ENCODE results near the gene SIGLEC5. TPM values are rescaled to one million over a fixed set of nuclear protein-coding genes. Genes with fewer than 3 reads are reported as not detected.

Gene SIGLEC5
- total and polyA plus RNA-seq, 2 donors (not counting 3 experiments of a cell fraction or from before 2014, with no cell fraction given): not detected

DNA sequence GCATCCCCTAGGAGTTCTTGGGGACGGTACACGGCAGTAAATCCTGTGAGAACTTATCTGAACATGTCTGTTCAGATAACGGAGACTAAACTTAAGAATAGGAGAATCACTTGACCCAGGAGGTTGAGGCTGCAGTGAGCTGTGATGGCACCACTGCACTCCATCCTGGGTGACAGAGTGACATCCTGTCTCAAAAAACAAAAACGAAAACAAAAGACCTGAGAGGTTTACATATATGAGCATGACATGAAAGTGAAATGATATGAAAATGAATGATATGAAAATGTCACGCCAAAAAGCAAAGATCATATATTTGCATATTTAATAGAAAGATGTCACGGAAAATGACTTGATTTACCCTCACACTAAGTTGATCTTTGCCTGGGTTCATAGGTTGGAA is 53.4 kb downstream of the SIGLEC5 start:
- Histone ChIP-seq H3K9me1 (replicated peaks; ENCODE audit: control insufficient read depth, extremely low read depth, insufficient read depth, low read length) (no peaks in the 10 kb centered on the region), H3K79me2 (ENCODE audit: control insufficient read depth, insufficient read depth, low read length) (peaks cover 48% of the 10 kb centered on the region), H3K4me3 (replicated peaks in 1 of 3; ENCODE audit: insufficient read depth in 1 of 3, low read depth in 1 of 3, low read length in 3 of 3) (no peak overlapping the region), H4K20me1 (replicated peaks; ENCODE audit: control insufficient read depth, extremely low read depth, insufficient read depth, low read length) (no peaks in the 10 kb centered on the region), H3K27ac (ENCODE audit: insufficient read depth, low read depth, low read length) (no peak overlapping the region), H2AFZ (ENCODE audit: low read depth, low read length) (no peak overlapping the region), H3K9ac (replicated peaks; ENCODE audit: extremely low read depth, insufficient read depth, low read length) (no peak overlapping the region), H3K27me3 (ENCODE audit: control insufficient read depth in 2 of 2, insufficient read depth in 2 of 2, low read length in 2 of 2) (no peaks in the 10 kb centered on the region), H3K9me3 (replicated peaks; ENCODE audit: control insufficient read depth, insufficient read depth, low read length) (no peaks in the 10 kb centered on the region), H3K36me3 (ENCODE audit: control insufficient read depth in 2 of 2, extremely low read depth in 1 of 2, insufficient read depth in 2 of 2, low read length in 2 of 2) (peaks cover 9 to 13% of the 10 kb centered on the region in 2 experiments), H3K4me1 (ENCODE audit: control insufficient read depth, extremely low read depth, insufficient read depth, low read length) (peaks cover 30% of the 10 kb centered on the region), H3K4me2 (ENCODE audit: insufficient read depth, low read length) (no peak overlapping the region)
- CTCF ChIA-PET: no interaction called here
- DNase-seq (ENCODE audit: low read depth, low spot score) (no peak), FAIRE-seq (no peak)
- dilution Hi-C loops (cut with MboI; ENCODE audit: extremely low pct_ligation_motif_present, low sequenced_read_pairs): no loop called here
- POLR2A ChIA-PET: no interaction called here
- intact Hi-C loops (cut with micrococcal nuclease): loop anchor here (10.0 kb wide), 1 partner anchor 108 kb away; no protein-coding TSS in a partner anchor
- TF ChIP-seq FOS (IDR thresholded peaks at IDR 0.05; ENCODE audit: borderline replicate concordance, insufficient read depth, low read length): no peak
- no peak for TF ChIP-seq POLR2A (IDR thresholded peaks at IDR 0.05; ENCODE audit: low read depth, low read length)
- TF ChIP-seq JUN (IDR thresholded peaks at IDR 0.05; ENCODE audit: borderline replicate concordance, insufficient read depth, insufficient read length, low read depth): no peak
- TF ChIP-seq GATA2 (IDR thresholded peaks at IDR 0.05; ENCODE audit: insufficient read depth, insufficient read length, low read depth, low read length): no peak
- TF ChIP-seq, protein P1, sequence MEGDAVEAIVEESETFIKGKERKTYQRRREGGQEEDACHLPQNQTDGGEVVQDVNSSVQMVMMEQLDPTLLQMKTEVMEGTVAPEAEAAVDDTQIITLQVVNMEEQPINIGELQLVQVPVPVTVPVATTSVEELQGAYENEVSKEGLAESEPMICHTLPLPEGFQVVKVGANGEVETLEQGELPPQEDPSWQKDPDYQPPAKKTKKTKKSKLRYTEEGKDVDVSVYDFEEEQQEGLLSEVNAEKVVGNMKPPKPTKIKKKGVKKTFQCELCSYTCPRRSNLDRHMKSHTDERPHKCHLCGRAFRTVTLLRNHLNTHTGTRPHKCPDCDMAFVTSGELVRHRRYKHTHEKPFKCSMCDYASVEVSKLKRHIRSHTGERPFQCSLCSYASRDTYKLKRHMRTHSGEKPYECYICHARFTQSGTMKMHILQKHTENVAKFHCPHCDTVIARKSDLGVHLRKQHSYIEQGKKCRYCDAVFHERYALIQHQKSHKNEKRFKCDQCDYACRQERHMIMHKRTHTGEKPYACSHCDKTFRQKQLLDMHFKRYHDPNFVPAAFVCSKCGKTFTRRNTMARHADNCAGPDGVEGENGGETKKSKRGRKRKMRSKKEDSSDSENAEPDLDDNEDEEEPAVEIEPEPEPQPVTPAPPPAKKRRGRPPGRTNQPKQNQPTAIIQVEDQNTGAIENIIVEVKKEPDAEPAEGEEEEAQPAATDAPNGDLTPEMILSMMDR (IDR thresholded peaks at IDR 0.05; ENCODE audit: extremely low read depth in 1 of 2, insufficient read depth in 1 of 2, low read depth in 1 of 2, low read length in 2 of 2): no peak
- no peak for TF ChIP-seq MYC (IDR thresholded peaks at IDR 0.05; ENCODE audit: low read depth, low read length)
- no peak for TF ChIP-seq POLR2AphosphoS5 (IDR thresholded peaks at IDR 0.05; ENCODE audit: insufficient read depth, low read depth, low read length)
- no peak for TF ChIP-seq EZH2 (IDR thresholded peaks at IDR 0.05; ENCODE audit: borderline replicate concordance, low read depth, low read length, severe bottlenecking)
- TF ChIP-seq, protein P2, sequence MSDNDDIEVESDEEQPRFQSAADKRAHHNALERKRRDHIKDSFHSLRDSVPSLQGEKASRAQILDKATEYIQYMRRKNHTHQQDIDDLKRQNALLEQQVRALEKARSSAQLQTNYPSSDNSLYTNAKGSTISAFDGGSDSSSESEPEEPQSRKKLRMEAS (IDR thresholded peaks at IDR 0.05; ENCODE audit: insufficient read depth, insufficient read length): no peak
- no TSS peak for BruUV-seq (replicated peaks)
